ENCODE results near the gene TMEM250. TPM values are rescaled to one million over a fixed set of nuclear protein-coding genes. Genes with fewer than 3 reads are reported as not detected.

The TMEM250 gene
- total and polyA plus RNA-seq, 4 donors: 6.7 to 19.5 (median 17.2) TPM

GRCh38 chr9:136133191-136133958 lies 14.7 kb upstream of the TMEM250 start:
- WGBS: 4% methylated on average over 69 of the region's 69 CpGs
- H3K9me3 ChIP-seq (ENCODE audit: control insufficient read depth in 4 of 4, low read length in 3 of 4): no peaks in the 10 kb centered on the region
- no peak overlapping the region for H3K27ac ChIP-seq (ENCODE audit: low read depth in 1 of 2, low read length in 2 of 2)
- H3K36me3 ChIP-seq (ENCODE audit: control insufficient read depth in 4 of 4, insufficient read depth in 3 of 4, low read depth in 1 of 4, low read length in 3 of 4): no peaks in the 10 kb centered on the region
- peaks cover 0 to 8% (median 3%) of the 10 kb centered on the region in 4 donors for H3K4me1 ChIP-seq (ENCODE audit: control insufficient read depth in 4 of 4, insufficient read depth in 4 of 4, low read length in 3 of 4)
- TF ChIP-seq, protein P1, sequence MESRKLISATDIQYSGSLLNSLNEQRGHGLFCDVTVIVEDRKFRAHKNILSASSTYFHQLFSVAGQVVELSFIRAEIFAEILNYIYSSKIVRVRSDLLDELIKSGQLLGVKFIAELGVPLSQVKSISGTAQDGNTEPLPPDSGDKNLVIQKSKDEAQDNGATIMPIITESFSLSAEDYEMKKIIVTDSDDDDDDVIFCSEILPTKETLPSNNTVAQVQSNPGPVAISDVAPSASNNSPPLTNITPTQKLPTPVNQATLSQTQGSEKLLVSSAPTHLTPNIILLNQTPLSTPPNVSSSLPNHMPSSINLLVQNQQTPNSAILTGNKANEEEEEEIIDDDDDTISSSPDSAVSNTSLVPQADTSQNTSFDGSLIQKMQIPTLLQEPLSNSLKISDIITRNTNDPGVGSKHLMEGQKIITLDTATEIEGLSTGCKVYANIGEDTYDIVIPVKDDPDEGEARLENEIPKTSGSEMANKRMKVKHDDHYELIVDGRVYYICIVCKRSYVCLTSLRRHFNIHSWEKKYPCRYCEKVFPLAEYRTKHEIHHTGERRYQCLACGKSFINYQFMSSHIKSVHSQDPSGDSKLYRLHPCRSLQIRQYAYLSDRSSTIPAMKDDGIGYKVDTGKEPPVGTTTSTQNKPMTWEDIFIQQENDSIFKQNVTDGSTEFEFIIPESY (IDR thresholded peaks at IDR 0.05): no peak
- peak; percentile 16 for TF ChIP-seq CTCF (IDR thresholded peaks at IDR 0.05; ENCODE audit: low read depth, low read length, missing input control)
- TF ChIP-seq RAD21 (IDR thresholded peaks at IDR 0.05): peak in 1 of 2 donors; percentile 23
- no peak for DNase-seq (ENCODE audit: low spot score)
- H3K27me3 ChIP-seq (ENCODE audit: control insufficient read depth in 4 of 4, insufficient read depth in 4 of 4, low read length in 3 of 4): peaks cover 0 to 11% (median 3%) of the 10 kb centered on the region in 4 donors
- no peak overlapping the region for H3K9ac ChIP-seq (ENCODE audit: low read depth in 1 of 2, low read length in 2 of 2)
- peak overlapping the region in 1 of 3 donors; percentile 47 for H3K4me3 ChIP-seq (ENCODE audit: low read depth in 1 of 3, low read length in 3 of 3)

- Histone ChIP-seq H3K9me3 (ENCODE audit: control insufficient read depth in 4 of 4, low read length in 3 of 4) (no peaks in the 10 kb centered on the region), H3K4me1 (ENCODE audit: control insufficient read depth in 4 of 4, insufficient read depth in 4 of 4, low read length in 3 of 4) (peaks cover 0 to 8% (median 3%) of the 10 kb centered on the region in 4 donors), H3K36me3 (ENCODE audit: control insufficient read depth in 4 of 4, insufficient read depth in 3 of 4, low read depth in 1 of 4, low read length in 3 of 4) (no peaks in the 10 kb centered on the region), H3K9ac (ENCODE audit: low read depth in 1 of 2, low read length in 2 of 2) (no peak overlapping the region), H3K27ac (ENCODE audit: low read depth in 1 of 2, low read length in 2 of 2) (no peak overlapping the region), H3K4me3 (ENCODE audit: low read depth in 1 of 3, low read length in 3 of 3) (peak overlapping the region in 1 of 3 donors; percentile 47), H3K27me3 (ENCODE audit: control insufficient read depth in 4 of 4, insufficient read depth in 4 of 4, low read length in 3 of 4) (peaks cover 0 to 11% (median 2%) of the 10 kb centered on the region in 4 donors)
- no peak for DNase-seq (ENCODE audit: low spot score)
- TF ChIP-seq FOXA1 (IDR thresholded peaks at IDR 0.05): no peak
- no peak for TF ChIP-seq HNF4A (conservative IDR thresholded peaks at IDR 0.05)
- 15% methylated on average over 52 of the region's 52 CpGs for WGBS
These were observed 13.9 kb upstream of the TMEM250 start for GRCh38 chr9:136132512-136133050.

DNA sequence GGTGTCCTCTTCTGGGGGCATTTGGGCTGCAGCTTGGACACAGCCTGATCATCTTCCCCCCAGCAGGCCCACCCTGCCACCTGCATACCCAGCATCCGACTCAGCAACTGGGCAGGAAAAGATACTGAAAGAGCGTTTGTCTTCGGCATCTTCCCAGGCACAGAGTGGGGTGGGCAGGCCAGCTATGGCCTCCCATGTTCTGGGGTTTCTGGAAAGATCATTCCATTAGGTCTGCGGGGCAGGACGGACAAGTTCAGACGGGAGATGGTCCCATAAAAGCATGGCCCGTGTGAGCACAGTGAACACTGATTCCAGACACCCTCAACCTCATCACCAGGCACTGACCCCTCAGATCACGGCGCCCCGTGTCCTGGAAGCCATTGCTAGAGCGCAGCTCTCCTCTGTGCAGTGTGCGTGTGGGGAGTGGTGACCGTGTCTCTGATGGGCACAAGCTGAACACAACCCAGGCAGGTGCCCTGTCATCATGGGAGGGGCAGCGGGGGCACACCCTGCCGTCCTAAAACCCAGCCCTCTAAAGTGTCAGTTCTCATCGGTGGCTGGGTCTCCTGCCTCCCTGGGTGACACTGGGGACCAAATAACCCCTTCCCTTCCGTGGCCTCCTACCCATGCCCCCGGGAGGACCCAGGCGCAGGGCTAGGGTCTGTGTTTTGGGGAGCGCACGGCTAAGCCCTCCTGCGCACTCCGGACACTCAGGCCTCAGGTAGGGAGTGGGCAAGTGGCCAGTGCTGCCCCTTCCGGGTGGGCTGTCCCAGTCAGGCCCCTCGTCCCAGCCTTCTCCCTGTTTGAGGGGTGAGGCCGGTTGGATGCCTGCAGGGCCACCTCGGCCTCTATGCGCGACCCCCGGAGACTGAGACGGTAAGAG lies 13.2 kb upstream of the TMEM250 start:
- Histone ChIP-seq H3K4me3 (ENCODE audit: low read depth in 1 of 3, low read length in 3 of 3) (no peak overlapping the region), H3K9ac (ENCODE audit: low read depth in 1 of 2, low read length in 2 of 2) (no peak overlapping the region), H3K27ac (ENCODE audit: low read depth in 1 of 2, low read length in 2 of 2) (no peak overlapping the region), H3K36me3 (ENCODE audit: control insufficient read depth in 4 of 4, insufficient read depth in 3 of 4, low read depth in 1 of 4, low read length in 3 of 4) (no peaks in the 10 kb centered on the region), H3K27me3 (ENCODE audit: control insufficient read depth in 4 of 4, insufficient read depth in 4 of 4, low read length in 3 of 4) (peaks cover 0 to 11% (median 2%) of the 10 kb centered on the region in 4 donors), H3K4me1 (ENCODE audit: control insufficient read depth in 4 of 4, insufficient read depth in 4 of 4, low read length in 3 of 4) (peaks cover 0 to 8% (median 3%) of the 10 kb centered on the region in 4 donors), H3K9me3 (ENCODE audit: control insufficient read depth in 4 of 4, low read length in 3 of 4) (no peaks in the 10 kb centered on the region)
- WGBS: 60% methylated on average over 31 of the region's 31 CpGs
- DNase-seq (ENCODE audit: low spot score): no peak
- TF ChIP-seq FOXA1 (IDR thresholded peaks at IDR 0.05) (no peak), SP1 (IDR thresholded peaks at IDR 0.05) (no peak), GABPA (IDR thresholded peaks at IDR 0.05 in 1 of 2, conservative IDR thresholded peaks at IDR 0.05 in 1 of 2) (no peak), JUND (IDR thresholded peaks at IDR 0.05) (no peak), RXRA (IDR thresholded peaks at IDR 0.05) (no peak), NR2F2 (IDR thresholded peaks at IDR 0.05) (no peak), HNF4G (IDR thresholded peaks at IDR 0.05) (no peak), ATF3 (IDR thresholded peaks at IDR 0.05) (no peak), HNF4A (conservative IDR thresholded peaks at IDR 0.05) (no peak), TAF1 (conservative IDR thresholded peaks at IDR 0.05) (no peak), FOXA2 (IDR thresholded peaks at IDR 0.05) (no peak)
- TF ChIP-seq, protein P2, sequence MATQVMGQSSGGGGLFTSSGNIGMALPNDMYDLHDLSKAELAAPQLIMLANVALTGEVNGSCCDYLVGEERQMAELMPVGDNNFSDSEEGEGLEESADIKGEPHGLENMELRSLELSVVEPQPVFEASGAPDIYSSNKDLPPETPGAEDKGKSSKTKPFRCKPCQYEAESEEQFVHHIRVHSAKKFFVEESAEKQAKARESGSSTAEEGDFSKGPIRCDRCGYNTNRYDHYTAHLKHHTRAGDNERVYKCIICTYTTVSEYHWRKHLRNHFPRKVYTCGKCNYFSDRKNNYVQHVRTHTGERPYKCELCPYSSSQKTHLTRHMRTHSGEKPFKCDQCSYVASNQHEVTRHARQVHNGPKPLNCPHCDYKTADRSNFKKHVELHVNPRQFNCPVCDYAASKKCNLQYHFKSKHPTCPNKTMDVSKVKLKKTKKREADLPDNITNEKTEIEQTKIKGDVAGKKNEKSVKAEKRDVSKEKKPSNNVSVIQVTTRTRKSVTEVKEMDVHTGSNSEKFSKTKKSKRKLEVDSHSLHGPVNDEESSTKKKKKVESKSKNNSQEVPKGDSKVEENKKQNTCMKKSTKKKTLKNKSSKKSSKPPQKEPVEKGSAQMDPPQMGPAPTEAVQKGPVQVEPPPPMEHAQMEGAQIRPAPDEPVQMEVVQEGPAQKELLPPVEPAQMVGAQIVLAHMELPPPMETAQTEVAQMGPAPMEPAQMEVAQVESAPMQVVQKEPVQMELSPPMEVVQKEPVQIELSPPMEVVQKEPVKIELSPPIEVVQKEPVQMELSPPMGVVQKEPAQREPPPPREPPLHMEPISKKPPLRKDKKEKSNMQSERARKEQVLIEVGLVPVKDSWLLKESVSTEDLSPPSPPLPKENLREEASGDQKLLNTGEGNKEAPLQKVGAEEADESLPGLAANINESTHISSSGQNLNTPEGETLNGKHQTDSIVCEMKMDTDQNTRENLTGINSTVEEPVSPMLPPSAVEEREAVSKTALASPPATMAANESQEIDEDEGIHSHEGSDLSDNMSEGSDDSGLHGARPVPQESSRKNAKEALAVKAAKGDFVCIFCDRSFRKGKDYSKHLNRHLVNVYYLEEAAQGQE (IDR thresholded peaks at IDR 0.05): no peak
- TF ChIP-seq, protein P3, sequence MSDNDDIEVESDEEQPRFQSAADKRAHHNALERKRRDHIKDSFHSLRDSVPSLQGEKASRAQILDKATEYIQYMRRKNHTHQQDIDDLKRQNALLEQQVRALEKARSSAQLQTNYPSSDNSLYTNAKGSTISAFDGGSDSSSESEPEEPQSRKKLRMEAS (IDR thresholded peaks at IDR 0.05): no peak

Measured in liver (tissue), 9 donors.